WTC11 (cell line): ENCODE data around the gene MAP4. TPM values are rescaled to one million over a fixed set of nuclear protein-coding genes. Genes with fewer than 3 reads are reported as not detected.
A peak's percentile ranks its signal among the peaks of the same experiment; 100 is the strongest.

Source experiments
- ATAC-seq: fragments of 200-7000 bp; cut with Tn5 transposase; 2 replicates; pipeline ENCODE4 v1.10.0; 2021; ENCODE audit warnings: mild to moderate bottlenecking, moderate library complexity
- CTCF ChIA-PET: fragments of 300-600 bp; sonication (Branson Sonifier 250); formaldehyde crosslinking; loops from one replicate; lab custom pipeline; 2021; ENCODE audit warnings: antibody characterized with exemption; lab: Charles Lee
- POLR2A ChIA-PET: fragments of 350-600 bp; sonication (Branson Sonifier 250); formaldehyde crosslinking; loops from one replicate; lab custom pipeline; 2021; ENCODE audit warnings: antibody characterized with exemption; lab: Charles Lee
- DNase-seq: peaks from one replicate; pipeline ENCODE4 v3.0.0; 2021; ENCODE audit warnings: low spot score
- H3K27ac Mint-ChIP-seq: 2 replicates; pipeline ENCODE4 v1.8.0; 2021; ENCODE audit warnings: mixed read lengths
- H3K27me3 Mint-ChIP-seq: 2 replicates; pipeline ENCODE4 v1.8.0; 2021; ENCODE audit warnings: low read depth, mild to moderate bottlenecking, moderate library complexity, mixed read lengths
- H3K36me3 Mint-ChIP-seq: 2 replicates; pipeline ENCODE4 v1.8.0; 2021; ENCODE audit warnings: mixed read lengths
- H3K4me1 Mint-ChIP-seq: 2 replicates; pipeline ENCODE4 v1.8.0; 2022; ENCODE audit warnings: mixed read lengths
- H3K4me3 Mint-ChIP-seq: 2 replicates; pipeline ENCODE4 v1.8.0; 2021; ENCODE audit warnings: mild to moderate bottlenecking, moderate library complexity, mixed read lengths
- H3K9me3 Mint-ChIP-seq: 2 replicates; pipeline ENCODE4 v1.8.0; 2021; ENCODE audit warnings: mixed read lengths
- CBFB ChIP-seq: sonication (generic); formaldehyde crosslinking; IDR thresholded peaks from 2 replicates; pipeline ENCODE4 v1.8.1; 2022; ENCODE audit warnings: mild to moderate bottlenecking, low read depth, missing genetic modification reagents
- CREB1 ChIP-seq: sonication (generic); formaldehyde crosslinking; IDR thresholded peaks from 2 replicates; pipeline ENCODE4 v1.8.0; 2023; ENCODE audit warnings: mild to moderate bottlenecking, missing genetic modification reagents
- ESRRA ChIP-seq: sonication (generic); formaldehyde crosslinking; IDR thresholded peaks from 2 replicates; pipeline ENCODE4 v1.8.1; 2022; ENCODE audit warnings: mild to moderate bottlenecking, missing genetic modification reagents, borderline replicate concordance
- GABPB1 ChIP-seq: sonication (generic); formaldehyde crosslinking; IDR thresholded peaks from 2 replicates; pipeline ENCODE4 v1.8.1; 2023; ENCODE audit warnings: mild to moderate bottlenecking, missing genetic modification reagents
- GRHL2 ChIP-seq: fragments of 250-450 bp; sonication (Bioruptor Pico); IDR thresholded peaks from 2 replicates; pipeline ENCODE4 v1.8.0; 2022; ENCODE audit warnings: mild to moderate bottlenecking, moderate library complexity; ENCODE audit not compliant: insufficient replicate concordance, severe bottlenecking
- GTF2I ChIP-seq: fragments of 250-450 bp; sonication (Bioruptor Pico); conservative IDR thresholded peaks from 2 replicates; pipeline ENCODE4 v1.4.0; 2021; ENCODE audit warnings: mild to moderate bottlenecking
- HMGA2 ChIP-seq: fragments of 250-450 bp; sonication (Bioruptor Pico); IDR thresholded peaks from 2 replicates; pipeline ENCODE4 v1.4.0; 2021; ENCODE audit warnings: mild to moderate bottlenecking, moderate library complexity
- PRRX2 ChIP-seq: fragments of 250-450 bp; sonication (Bioruptor Pico); IDR thresholded peaks from 2 replicates; pipeline ENCODE4 v1.8.0; 2021; ENCODE audit warnings: mild to moderate bottlenecking
- SMAD3 ChIP-seq: sonication (generic); formaldehyde crosslinking; IDR thresholded peaks from 2 replicates; pipeline ENCODE4 v1.8.0; 2022; ENCODE audit warnings: missing genetic modification reagents, mild to moderate bottlenecking, borderline replicate concordance
- ZNF671 ChIP-seq: fragments of 250-450 bp; sonication (Bioruptor Pico); IDR thresholded peaks from 2 replicates; pipeline ENCODE4 v1.8.0; 2021; ENCODE audit warnings: mild to moderate bottlenecking
- total RNA-seq: library from RNA; stranded (reverse); gene quantifications from 3 replicates; pipeline ENCODE4 v1.2.3, GENCODE V29; 2021
- TF ChIP-seq, protein P1 (sequence below): sonication (generic); formaldehyde crosslinking; IDR thresholded peaks from 2 replicates; pipeline ENCODE4 v1.8.0; 2022; ENCODE audit warnings: mild to moderate bottlenecking, missing genetic modification reagents
- TF ChIP-seq, protein P2 (sequence below): fragments of 250-450 bp; sonication (Bioruptor Pico); IDR thresholded peaks from 2 replicates; pipeline ENCODE4 v1.9.0; 2021; ENCODE audit warnings: moderate library complexity, mild to moderate bottlenecking, inconsistent platforms, borderline replicate concordance
- TF ChIP-seq, protein P3 (sequence below): fragments of 250-450 bp; sonication (Bioruptor Pico); IDR thresholded peaks from 2 replicates; pipeline ENCODE4 v1.9.0; 2021; ENCODE audit warnings: mild to moderate bottlenecking
- TF ChIP-seq, protein P4 (sequence below): sonication (generic); formaldehyde crosslinking; IDR thresholded peaks from 2 replicates; pipeline ENCODE4 v1.8.1; 2023; ENCODE audit warnings: mild to moderate bottlenecking, moderate library complexity, missing genetic modification reagents
- TF ChIP-seq, protein P5 (sequence below): sonication (generic); formaldehyde crosslinking; conservative IDR thresholded peaks from 2 replicates; pipeline ENCODE4 v1.8.1; 2022; ENCODE audit warnings: mild to moderate bottlenecking, missing genetic modification reagents
- TF ChIP-seq, protein P6 (sequence below): sonication (generic); formaldehyde crosslinking; conservative IDR thresholded peaks from 2 replicates; pipeline ENCODE4 v1.8.1; 2023; ENCODE audit warnings: mild to moderate bottlenecking, low read depth, missing genetic modification reagents, moderate library complexity
- TF ChIP-seq, protein P7 (sequence below): fragments of 250-450 bp; sonication (Bioruptor Pico); IDR thresholded peaks from 2 replicates; pipeline ENCODE4 v1.9.0; 2021; ENCODE audit warnings: mild to moderate bottlenecking
- TF ChIP-seq, protein P8 (sequence below): sonication (generic); formaldehyde crosslinking; IDR thresholded peaks from 2 replicates; pipeline ENCODE4 v1.8.0; 2023; ENCODE audit warnings: missing genetic modification reagents, mild to moderate bottlenecking, borderline replicate concordance

MAP4 gene
- total RNA-seq, 1 experiment from 2014 or later = 199 TPM

DNA sequence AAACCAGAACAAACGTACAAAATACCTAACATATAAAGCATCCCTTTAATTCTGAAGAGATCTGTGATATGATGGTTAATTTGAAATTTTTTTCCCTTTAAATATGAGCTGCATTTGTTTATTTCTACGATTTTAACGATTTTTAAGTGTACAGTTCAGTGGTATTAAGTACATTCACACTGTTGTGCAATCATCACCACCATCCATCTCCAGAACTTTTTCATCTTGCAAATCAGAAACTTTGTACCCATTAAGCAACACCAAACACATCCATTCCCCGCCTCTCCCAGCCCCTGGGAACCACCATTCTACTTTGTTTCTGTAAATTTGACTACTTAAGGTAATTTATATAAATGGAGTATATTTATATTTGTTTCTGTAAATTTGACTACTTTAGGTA lies 51.5 kb downstream of the MAP4 start:
- DNase-seq (no peak), ATAC-seq (no peak)
- Mint-ChIP-seq H3K9me3 (peaks cover 12% of the 10 kb centered on the region), H3K4me1 (peaks cover 29% of the 10 kb centered on the region), H3K27ac (no peak overlapping the region), H3K27me3 (no peaks in the 10 kb centered on the region), H3K4me3 (no peak overlapping the region), H3K36me3 (peaks cover 13% of the 10 kb centered on the region)
- CTCF ChIA-PET = interaction anchor here (0.5 kb wide), 1 partner anchor 85 kb away, joined by 3 read pairs; no protein-coding TSS in a partner anchor
- TF ChIP-seq SMAD3 (CRISPR knock-in tag) (no peak), PRRX2 (CRISPR knock-in tag) (no peak), GABPB1 (CRISPR knock-in tag) (0 out of 2 replicates have a peak, but pooled peaks have one; percentile 32)
- TF ChIP-seq, protein P1, sequence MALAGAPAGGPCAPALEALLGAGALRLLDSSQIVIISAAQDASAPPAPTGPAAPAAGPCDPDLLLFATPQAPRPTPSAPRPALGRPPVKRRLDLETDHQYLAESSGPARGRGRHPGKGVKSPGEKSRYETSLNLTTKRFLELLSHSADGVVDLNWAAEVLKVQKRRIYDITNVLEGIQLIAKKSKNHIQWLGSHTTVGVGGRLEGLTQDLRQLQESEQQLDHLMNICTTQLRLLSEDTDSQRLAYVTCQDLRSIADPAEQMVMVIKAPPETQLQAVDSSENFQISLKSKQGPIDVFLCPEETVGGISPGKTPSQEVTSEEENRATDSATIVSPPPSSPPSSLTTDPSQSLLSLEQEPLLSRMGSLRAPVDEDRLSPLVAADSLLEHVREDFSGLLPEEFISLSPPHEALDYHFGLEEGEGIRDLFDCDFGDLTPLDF (CRISPR knock-in tag) = no peak
- TF ChIP-seq, protein P2, sequence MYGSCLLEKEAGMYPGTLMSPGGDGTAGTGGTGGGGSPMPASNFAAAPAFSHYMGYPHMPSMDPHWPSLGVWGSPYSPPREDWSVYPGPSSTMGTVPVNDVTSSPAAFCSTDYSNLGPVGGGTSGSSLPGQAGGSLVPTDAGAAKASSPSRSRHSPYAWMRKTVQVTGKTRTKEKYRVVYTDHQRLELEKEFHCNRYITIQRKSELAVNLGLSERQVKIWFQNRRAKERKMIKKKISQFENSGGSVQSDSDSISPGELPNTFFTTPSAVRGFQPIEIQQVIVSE (CRISPR knock-in tag) = no peak
- POLR2A ChIA-PET = no interaction called here

DNA sequence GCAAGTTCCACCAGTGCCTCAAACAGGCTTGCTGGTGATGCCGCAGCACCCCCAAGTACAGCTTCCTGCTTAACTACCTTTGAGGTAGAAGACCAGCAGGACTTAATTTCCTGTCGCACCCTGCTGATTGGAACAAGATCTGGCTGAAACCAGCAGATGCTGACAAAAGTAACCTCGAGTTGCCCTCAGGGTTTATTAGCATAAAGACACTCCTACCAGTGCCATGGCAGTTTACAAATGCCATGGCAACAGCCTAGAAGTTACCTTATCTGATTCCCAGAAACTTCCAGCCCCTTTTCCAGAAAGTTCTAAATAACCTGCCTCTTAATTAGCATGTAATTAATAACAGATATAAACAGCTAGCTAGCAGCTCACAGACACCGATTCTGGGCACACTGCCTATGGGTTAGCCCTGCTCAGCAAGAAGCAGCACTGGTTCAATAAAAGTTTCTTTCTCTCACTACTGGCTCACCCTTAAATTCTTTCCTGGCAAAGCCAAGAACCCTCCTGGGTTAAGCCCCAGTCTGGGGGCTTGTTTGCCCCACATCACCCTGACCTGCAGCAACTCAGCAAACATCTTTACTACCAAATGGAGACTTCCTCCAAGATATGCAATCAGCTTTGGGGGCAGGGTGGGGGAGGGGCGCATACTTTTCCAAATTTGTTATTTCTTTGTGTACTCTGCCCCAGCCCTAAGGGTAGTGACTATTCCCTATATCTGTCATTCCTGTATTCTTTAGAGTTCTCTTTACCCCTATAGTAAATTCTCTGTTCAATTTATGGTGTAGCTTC lies 54.2 kb downstream of the MAP4 start:
- H3K27me3 Mint-ChIP-seq = no peaks in the 10 kb centered on the region
- POLR2A ChIA-PET = no interaction called here
- CTCF ChIA-PET = interaction anchor here (0.8 to 3.0 kb wide), 6 partner anchors 13 to 196 kb away, joined by 3 to 11 read pairs (median 4); no protein-coding TSS in a partner anchor
- peaks cover 29% of the 10 kb centered on the region for H3K4me1 Mint-ChIP-seq
- H3K36me3 Mint-ChIP-seq = peaks cover 13% of the 10 kb centered on the region
- no peak overlapping the region for H3K4me3 Mint-ChIP-seq
- ATAC-seq = peak; percentile 86
- peak overlapping the region; percentile 81 for H3K27ac Mint-ChIP-seq
- TF ChIP-seq ESRRA (CRISPR knock-in tag) (no peak), GTF2I (no peak), CREB1 (CRISPR knock-in tag) (no peak), GRHL2 (no peak), ZNF671 (CRISPR knock-in tag) (no peak), SMAD3 (CRISPR knock-in tag) (no peak), HMGA2 (CRISPR knock-in tag) (no peak), CBFB (no peak)
- TF ChIP-seq, protein P3, sequence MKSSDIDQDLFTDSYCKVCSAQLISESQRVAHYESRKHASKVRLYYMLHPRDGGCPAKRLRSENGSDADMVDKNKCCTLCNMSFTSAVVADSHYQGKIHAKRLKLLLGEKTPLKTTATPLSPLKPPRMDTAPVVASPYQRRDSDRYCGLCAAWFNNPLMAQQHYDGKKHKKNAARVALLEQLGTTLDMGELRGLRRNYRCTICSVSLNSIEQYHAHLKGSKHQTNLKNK = no peak
- TF ChIP-seq, protein P4, sequence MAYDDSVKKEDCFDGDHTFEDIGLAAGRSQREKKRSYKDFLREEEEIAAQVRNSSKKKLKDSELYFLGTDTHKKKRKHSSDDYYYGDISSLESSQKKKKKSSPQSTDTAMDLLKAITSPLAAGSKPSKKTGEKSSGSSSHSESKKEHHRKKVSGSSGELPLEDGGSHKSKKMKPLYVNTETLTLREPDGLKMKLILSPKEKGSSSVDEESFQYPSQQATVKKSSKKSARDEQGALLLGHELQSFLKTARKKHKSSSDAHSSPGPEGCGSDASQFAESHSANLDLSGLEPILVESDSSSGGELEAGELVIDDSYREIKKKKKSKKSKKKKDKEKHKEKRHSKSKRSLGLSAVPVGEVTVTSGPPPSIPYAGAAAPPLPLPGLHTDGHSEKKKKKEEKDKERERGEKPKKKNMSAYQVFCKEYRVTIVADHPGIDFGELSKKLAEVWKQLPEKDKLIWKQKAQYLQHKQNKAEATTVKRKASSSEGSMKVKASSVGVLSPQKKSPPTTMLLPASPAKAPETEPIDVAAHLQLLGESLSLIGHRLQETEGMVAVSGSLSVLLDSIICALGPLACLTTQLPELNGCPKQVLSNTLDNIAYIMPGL = no peak
- TF ChIP-seq, protein P5, sequence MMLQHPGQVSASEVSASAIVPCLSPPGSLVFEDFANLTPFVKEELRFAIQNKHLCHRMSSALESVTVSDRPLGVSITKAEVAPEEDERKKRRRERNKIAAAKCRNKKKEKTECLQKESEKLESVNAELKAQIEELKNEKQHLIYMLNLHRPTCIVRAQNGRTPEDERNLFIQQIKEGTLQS (CRISPR knock-in tag) = no peak
- TF ChIP-seq, protein P6, sequence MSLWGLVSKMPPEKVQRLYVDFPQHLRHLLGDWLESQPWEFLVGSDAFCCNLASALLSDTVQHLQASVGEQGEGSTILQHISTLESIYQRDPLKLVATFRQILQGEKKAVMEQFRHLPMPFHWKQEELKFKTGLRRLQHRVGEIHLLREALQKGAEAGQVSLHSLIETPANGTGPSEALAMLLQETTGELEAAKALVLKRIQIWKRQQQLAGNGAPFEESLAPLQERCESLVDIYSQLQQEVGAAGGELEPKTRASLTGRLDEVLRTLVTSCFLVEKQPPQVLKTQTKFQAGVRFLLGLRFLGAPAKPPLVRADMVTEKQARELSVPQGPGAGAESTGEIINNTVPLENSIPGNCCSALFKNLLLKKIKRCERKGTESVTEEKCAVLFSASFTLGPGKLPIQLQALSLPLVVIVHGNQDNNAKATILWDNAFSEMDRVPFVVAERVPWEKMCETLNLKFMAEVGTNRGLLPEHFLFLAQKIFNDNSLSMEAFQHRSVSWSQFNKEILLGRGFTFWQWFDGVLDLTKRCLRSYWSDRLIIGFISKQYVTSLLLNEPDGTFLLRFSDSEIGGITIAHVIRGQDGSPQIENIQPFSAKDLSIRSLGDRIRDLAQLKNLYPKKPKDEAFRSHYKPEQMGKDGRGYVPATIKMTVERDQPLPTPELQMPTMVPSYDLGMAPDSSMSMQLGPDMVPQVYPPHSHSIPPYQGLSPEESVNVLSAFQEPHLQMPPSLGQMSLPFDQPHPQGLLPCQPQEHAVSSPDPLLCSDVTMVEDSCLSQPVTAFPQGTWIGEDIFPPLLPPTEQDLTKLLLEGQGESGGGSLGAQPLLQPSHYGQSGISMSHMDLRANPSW = no peak
- TF ChIP-seq, protein P7, sequence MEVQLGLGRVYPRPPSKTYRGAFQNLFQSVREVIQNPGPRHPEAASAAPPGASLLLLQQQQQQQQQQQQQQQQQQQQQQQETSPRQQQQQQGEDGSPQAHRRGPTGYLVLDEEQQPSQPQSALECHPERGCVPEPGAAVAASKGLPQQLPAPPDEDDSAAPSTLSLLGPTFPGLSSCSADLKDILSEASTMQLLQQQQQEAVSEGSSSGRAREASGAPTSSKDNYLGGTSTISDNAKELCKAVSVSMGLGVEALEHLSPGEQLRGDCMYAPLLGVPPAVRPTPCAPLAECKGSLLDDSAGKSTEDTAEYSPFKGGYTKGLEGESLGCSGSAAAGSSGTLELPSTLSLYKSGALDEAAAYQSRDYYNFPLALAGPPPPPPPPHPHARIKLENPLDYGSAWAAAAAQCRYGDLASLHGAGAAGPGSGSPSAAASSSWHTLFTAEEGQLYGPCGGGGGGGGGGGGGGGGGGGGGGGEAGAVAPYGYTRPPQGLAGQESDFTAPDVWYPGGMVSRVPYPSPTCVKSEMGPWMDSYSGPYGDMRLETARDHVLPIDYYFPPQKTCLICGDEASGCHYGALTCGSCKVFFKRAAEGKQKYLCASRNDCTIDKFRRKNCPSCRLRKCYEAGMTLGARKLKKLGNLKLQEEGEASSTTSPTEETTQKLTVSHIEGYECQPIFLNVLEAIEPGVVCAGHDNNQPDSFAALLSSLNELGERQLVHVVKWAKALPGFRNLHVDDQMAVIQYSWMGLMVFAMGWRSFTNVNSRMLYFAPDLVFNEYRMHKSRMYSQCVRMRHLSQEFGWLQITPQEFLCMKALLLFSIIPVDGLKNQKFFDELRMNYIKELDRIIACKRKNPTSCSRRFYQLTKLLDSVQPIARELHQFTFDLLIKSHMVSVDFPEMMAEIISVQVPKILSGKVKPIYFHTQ (CRISPR knock-in tag) = no peak
- TF ChIP-seq, protein P8, sequence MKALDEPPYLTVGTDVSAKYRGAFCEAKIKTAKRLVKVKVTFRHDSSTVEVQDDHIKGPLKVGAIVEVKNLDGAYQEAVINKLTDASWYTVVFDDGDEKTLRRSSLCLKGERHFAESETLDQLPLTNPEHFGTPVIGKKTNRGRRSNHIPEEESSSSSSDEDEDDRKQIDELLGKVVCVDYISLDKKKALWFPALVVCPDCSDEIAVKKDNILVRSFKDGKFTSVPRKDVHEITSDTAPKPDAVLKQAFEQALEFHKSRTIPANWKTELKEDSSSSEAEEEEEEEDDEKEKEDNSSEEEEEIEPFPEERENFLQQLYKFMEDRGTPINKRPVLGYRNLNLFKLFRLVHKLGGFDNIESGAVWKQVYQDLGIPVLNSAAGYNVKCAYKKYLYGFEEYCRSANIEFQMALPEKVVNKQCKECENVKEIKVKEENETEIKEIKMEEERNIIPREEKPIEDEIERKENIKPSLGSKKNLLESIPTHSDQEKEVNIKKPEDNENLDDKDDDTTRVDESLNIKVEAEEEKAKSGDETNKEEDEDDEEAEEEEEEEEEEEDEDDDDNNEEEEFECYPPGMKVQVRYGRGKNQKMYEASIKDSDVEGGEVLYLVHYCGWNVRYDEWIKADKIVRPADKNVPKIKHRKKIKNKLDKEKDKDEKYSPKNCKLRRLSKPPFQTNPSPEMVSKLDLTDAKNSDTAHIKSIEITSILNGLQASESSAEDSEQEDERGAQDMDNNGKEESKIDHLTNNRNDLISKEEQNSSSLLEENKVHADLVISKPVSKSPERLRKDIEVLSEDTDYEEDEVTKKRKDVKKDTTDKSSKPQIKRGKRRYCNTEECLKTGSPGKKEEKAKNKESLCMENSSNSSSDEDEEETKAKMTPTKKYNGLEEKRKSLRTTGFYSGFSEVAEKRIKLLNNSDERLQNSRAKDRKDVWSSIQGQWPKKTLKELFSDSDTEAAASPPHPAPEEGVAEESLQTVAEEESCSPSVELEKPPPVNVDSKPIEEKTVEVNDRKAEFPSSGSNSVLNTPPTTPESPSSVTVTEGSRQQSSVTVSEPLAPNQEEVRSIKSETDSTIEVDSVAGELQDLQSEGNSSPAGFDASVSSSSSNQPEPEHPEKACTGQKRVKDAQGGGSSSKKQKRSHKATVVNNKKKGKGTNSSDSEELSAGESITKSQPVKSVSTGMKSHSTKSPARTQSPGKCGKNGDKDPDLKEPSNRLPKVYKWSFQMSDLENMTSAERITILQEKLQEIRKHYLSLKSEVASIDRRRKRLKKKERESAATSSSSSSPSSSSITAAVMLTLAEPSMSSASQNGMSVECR (CRISPR knock-in tag) = no peak
- peak; percentile 16 for DNase-seq
- peaks cover 12% of the 10 kb centered on the region for H3K9me3 Mint-ChIP-seq
